K562 (cell line): Measurements from ENCODE around the gene UNC93B1. TPM values are rescaled to one million over a fixed set of nuclear protein-coding genes. Genes with fewer than 3 reads are reported as not detected.

Experiments used
- ATAC-seq: fragments of 200-7000 bp; cut with Tn5 transposase; 3 replicates; pipeline ENCODE4 v1.9.1; 2020; ENCODE audit warnings: moderate library complexity
- BruUV-seq: library from RNA; stranded (reverse); fragments of 400-500 nt; replicated peaks from 2 replicates; lab custom pipeline; 2021; lab: Mats Ljungman, UMichigan
- CTCF ChIA-PET: fragments of 300-600 bp; formaldehyde crosslinking; extraction: SDS; loops from one replicate; lab custom pipeline; 2021; ENCODE audit warnings: low intra/inter-chr PET ratio; lab: Yijun Ruan, JAX
- POLR2A ChIA-PET: fragments of 300-600, 350-650 bp; sonication (Branson Sonifier 250); formaldehyde crosslinking; extraction: SDS; loops from one replicate; lab custom pipeline; 2021; ENCODE audit warnings: antibody characterized with exemption, inconsistent platforms; lab: Yijun Ruan, JAX
- DNase-seq, 4 experiments: peaks; one replicate each; pipeline versions ENCODE4 v3.0.0 to v3.0.0-alpha.2; 2011 to 2018; ENCODE audit warnings: low spot score in 3 of 4, mixed read lengths in 3 of 4; ENCODE audit errors: extremely low read depth in 1 of 4
- FAIRE-seq: peaks from 2 replicates; lab custom pipeline; 2011; peaks lifted over from hg19 to GRCh38; lab: Jason Lieb, UNC
- H2AFZ ChIP-seq: 2 replicates; pipeline ENCODE4 v1.6.0; 2011; ENCODE audit warnings: low read depth, low read length, control low read depth, inconsistent platforms
- H3K27ac ChIP-seq: fragments of 200-600 bp; 3 replicates; pipeline ENCODE4 v1.8.0; 2011; ENCODE audit warnings: low read depth, mild to moderate bottlenecking, control low read depth, inconsistent platforms, low read length, moderate library complexity, mixed read lengths; ENCODE audit errors: extremely low read depth
- H3K27me3 ChIP-seq, 2 experiments: fragments of 300-600 bp in 1 of 2; 2 replicates in 1 of 2; 3 replicates in 1 of 2; pipeline versions ENCODE4 v1.6.0 to v1.8.0; 2011; ENCODE audit warnings: inconsistent platforms in 2 of 2, low read length in 2 of 2, mild to moderate bottlenecking in 1 of 2, mixed read lengths in 1 of 2, moderate library complexity in 1 of 2; ENCODE audit not compliant: control insufficient read depth in 2 of 2, insufficient read depth in 2 of 2
- H3K36me3 ChIP-seq: fragments of 300-600 bp; 3 replicates; pipeline ENCODE4 v1.8.0; 2011; ENCODE audit warnings: mild to moderate bottlenecking, low read length, inconsistent platforms; ENCODE audit not compliant: control insufficient read depth, insufficient read depth
- H3K4me1 ChIP-seq, 2 experiments: fragments of 200-600 bp in 1 of 2; replicated peaks in 1 of 2; 2 replicates in 1 of 2; 3 replicates in 1 of 2; pipeline versions ENCODE4 v1.5.1 to v1.8.0; 2011; ENCODE audit warnings: inconsistent platforms in 2 of 2, low read length in 2 of 2, mild to moderate bottlenecking in 1 of 2, mixed read lengths in 1 of 2, moderate library complexity in 1 of 2; ENCODE audit not compliant: control insufficient read depth in 2 of 2, insufficient read depth in 2 of 2
- H3K4me2 ChIP-seq: 2 replicates; pipeline ENCODE4 v1.6.1; 2011; ENCODE audit warnings: low read length, control low read depth, inconsistent platforms, mixed read lengths; ENCODE audit not compliant: insufficient read depth
- H3K4me3 ChIP-seq: fragments of 200-600 bp; sonication (generic), shearing (Covaris generic); 2 replicates; pipeline ENCODE4 v1.5.1; 2016; ENCODE audit warnings: control low read depth, inconsistent platforms
- H3K79me2 ChIP-seq: fragments of 200-600 bp; 3 replicates; pipeline ENCODE4 v1.8.0; 2011; ENCODE audit warnings: low read length, inconsistent platforms; ENCODE audit not compliant: control insufficient read depth, insufficient read depth
- H3K9ac ChIP-seq, 2 experiments: 2 replicates each; pipeline versions ENCODE4 v1.6.0 to v1.6.1; 2011; ENCODE audit warnings: low read depth in 2 of 2, low read length in 2 of 2, control low read depth in 1 of 2, inconsistent platforms in 1 of 2, mild to moderate bottlenecking in 1 of 2, mixed read lengths in 1 of 2; ENCODE audit not compliant: insufficient read depth in 1 of 2
- H3K9me1 ChIP-seq: one replicate; pipeline ENCODE4 v1.6.0; 2011; ENCODE audit warnings: inconsistent platforms, mild to moderate bottlenecking, low read length, moderate library complexity; ENCODE audit not compliant: control insufficient read depth, insufficient read depth
- H3K9me3 ChIP-seq: replicated peaks from 2 replicates; pipeline ENCODE4 v1.5.1; 2011; ENCODE audit warnings: low read depth, low read length, inconsistent platforms; ENCODE audit not compliant: control insufficient read depth, insufficient read depth
- H4K20me1 ChIP-seq: replicated peaks from 2 replicates; pipeline ENCODE4 v1.6.1; 2011; ENCODE audit warnings: low read length, inconsistent platforms, mixed read lengths; ENCODE audit not compliant: control insufficient read depth, insufficient read depth
- DNMT1 ChIP-seq: fragments of 450-650 bp; IDR thresholded peaks from 2 replicates; pipeline ENCODE4 v1.6.1; 2016; ENCODE audit warnings: antibody characterized with exemption, mild to moderate bottlenecking
- EZH2 ChIP-seq: IDR thresholded peaks from 2 replicates; pipeline ENCODE4 v1.6.1; 2012; ENCODE audit warnings: low read depth, mild to moderate bottlenecking, inconsistent platforms, low read length, borderline replicate concordance
- GTF2E2 ChIP-seq: fragments of 200-800 bp; sonication (Bioruptor generic); IDR thresholded peaks from 2 replicates; pipeline ENCODE4 v1.6.1; 2016; ENCODE audit warnings: missing genetic modification characterization, missing compliant biosample characterization
- LCOR ChIP-seq: sonication (generic); formaldehyde crosslinking; IDR thresholded peaks from 2 replicates; pipeline ENCODE4 v1.8.0; 2022; ENCODE audit warnings: mild to moderate bottlenecking, missing genetic modification reagents
- NR2C1 ChIP-seq, 2 experiments: fragments of 450-650 bp; IDR thresholded peaks; 2 replicates each; pipeline ENCODE4 v1.6.1; 2017; ENCODE audit warnings: mild to moderate bottlenecking in 2 of 2, antibody characterized with exemption in 1 of 2, inconsistent platforms in 1 of 2, missing compliant biosample characterization in 1 of 2, missing genetic modification characterization in 1 of 2
- TAF15 ChIP-seq: fragments of 200-400 bp; formaldehyde crosslinking; IDR thresholded peaks from 2 replicates; pipeline ENCODE4 v1.6.1; 2017; ENCODE audit warnings: mild to moderate bottlenecking, low read depth, low read length, moderate library complexity
- ZKSCAN1 ChIP-seq: fragments of 150-350 bp; IDR thresholded peaks from 2 replicates; pipeline ENCODE4 v1.6.1; 2016; ENCODE audit warnings: low read depth, low read length
- ZNF668 ChIP-seq: fragments of 250-450 bp; sonication (Bioruptor Pico); IDR thresholded peaks from 2 replicates; pipeline ENCODE4 v1.8.0; 2022; ENCODE audit warnings: mild to moderate bottlenecking, inconsistent platforms
- ZNF79 ChIP-seq: fragments of 250-450 bp; sonication (Bioruptor Pico); IDR thresholded peaks from 2 replicates; pipeline ENCODE4 v1.4.0; 2020; ENCODE audit warnings: low read depth, mild to moderate bottlenecking, moderate library complexity
- WGBS: fragments of 100-300 bp; shearing (Covaris generic); methylation state at CpG from one replicate; pipeline ENCODE4 v1.1.6; 2016; ENCODE audit warnings: low coverage, mixed read lengths; ENCODE audit not compliant: insufficient coverage; ENCODE audit errors: missing lambda C conversion rate; 5-methylcytosine and 5-hydroxymethylcytosine counted together
- in situ Hi-C: fragments of 300-500 bp; cut with MboI; formaldehyde crosslinking; loops from 4 replicates; pipeline ENCODE4 v1.15.0; 2018; ENCODE audit warnings: inconsistent platforms, mixed read lengths
- intact Hi-C: fragments of 100-400 bp; cut with micrococcal nuclease; formaldehyde crosslinking; loops from 2 replicates; pipeline ENCODE4 v1.14.2; 2022
- polyA plus RNA-seq, 8 experiments: library from polyadenylated mRNA; depleted of rRNA in 4 of 8; stranded (reverse) in 5 of 8; unstranded in 3 of 8; fragments of >200 nt; fragmentation: Nextera tagmentation in 2 of 8; fragmentation: Illumina TruSeq in 1 of 8; extraction: Ambion mirVana in 2 of 8; extraction: Trizol in 1 of 8; gene quantifications; 2 replicates each; pipeline versions ENCODE4 v1.2.1 to v1.2.3, GENCODE V29; 2011 to 2014; ENCODE audit warnings: inconsistent platforms in 1 of 8, missing spikeins in 1 of 8
- total RNA-seq, 7 experiments: library from RNA; depleted of rRNA in 6 of 7; stranded (reverse); fragments of >200 nt in 6 of 7; fragmentation: Illumina TruSeq in 2 of 7; extraction: Trizol in 2 of 7; gene quantifications; 2 replicates each; pipeline versions ENCODE4 v1.2.1 to v1.2.3, GENCODE V29; 2011 to 2021; ENCODE audit warnings: low replicate concordance in 1 of 7
- TF ChIP-seq, protein P1 (sequence below), 2 experiments: fragments of 200-800 bp in 1 of 2; sonication (Bioruptor generic) in 1 of 2; sonication (generic) in 1 of 2; formaldehyde crosslinking in 1 of 2; IDR thresholded peaks in 1 of 2; conservative IDR thresholded peaks in 1 of 2; 2 replicates each; pipeline versions ENCODE4 v1.5.0 to v1.6.1; 2016 to 2020; ENCODE audit warnings: missing compliant biosample characterization in 1 of 2, missing genetic modification characterization in 1 of 2, missing genetic modification reagents in 1 of 2
- TF ChIP-seq, protein P2 (sequence below): fragments of 450-650 bp; IDR thresholded peaks from 2 replicates; pipeline ENCODE4 v1.6.1; 2017; ENCODE audit warnings: mild to moderate bottlenecking, moderate library complexity
- TF ChIP-seq, protein P3 (sequence below): sonication (generic); formaldehyde crosslinking; IDR thresholded peaks from 2 replicates; pipeline ENCODE4 v1.9.0; 2022; ENCODE audit warnings: mild to moderate bottlenecking, missing genetic modification reagents

Gene UNC93B1
- total and polyA plus RNA-seq, 9 of the 15 experiments (the other 6 are each of a cell fraction or from before 2014, with no cell fraction given): 0.10 to 13.6 (median 6.5) TPM

DNA sequence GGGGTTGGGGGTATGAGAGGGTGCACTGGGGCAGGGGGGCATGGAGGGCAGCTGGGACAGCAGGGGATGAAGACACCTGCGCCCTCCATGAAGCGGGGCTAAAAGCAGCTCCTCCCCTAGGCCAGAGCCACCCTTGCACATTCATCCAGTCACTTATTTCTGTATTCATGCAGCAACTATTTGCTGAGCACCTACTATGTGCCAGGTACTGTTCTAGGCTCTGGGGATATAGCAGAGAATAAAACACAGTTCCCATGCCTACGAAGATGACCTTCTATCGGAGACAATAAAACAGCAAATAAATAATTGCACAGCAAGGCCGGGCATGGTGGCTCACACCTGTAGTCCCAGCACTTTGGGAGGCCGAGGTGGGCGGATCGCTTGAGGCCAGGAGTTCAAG is 11.6 kb upstream of the UNC93B1 start:
- no peak for TF ChIP-seq ZNF668 (CRISPR knock-in tag)
- peak; percentile 95 for TF ChIP-seq ZKSCAN1
- TF ChIP-seq, all 486 proteins: peak for 1
- H3K4me3 ChIP-seq: no peak overlapping the region
- H3K27ac ChIP-seq: no peak overlapping the region
- DNase-seq (no peak), ATAC-seq (no peak), FAIRE-seq (no peak)
- no peaks in the 10 kb centered on the region for H3K27me3 ChIP-seq
- H3K9ac ChIP-seq: no peak overlapping the region
- H4K20me1 ChIP-seq: peaks cover 3% of the 10 kb centered on the region; the same call in 1 of the 2 replicates
- H3K4me2 ChIP-seq: no peak overlapping the region
- no peaks in the 10 kb centered on the region for H3K9me1 ChIP-seq
- ChIA-PET POLR2A (interaction anchor here (0.7 kb wide), 1 partner anchor 18 kb away, joined by 3 read pairs; no protein-coding TSS in a partner anchor), CTCF (no interaction called here)
- peaks cover 5 to 68% of the 10 kb centered on the region in 2 experiments for H3K4me1 ChIP-seq
- no peaks in the 10 kb centered on the region for H3K36me3 ChIP-seq
- 60% methylated on average over 8 of the region's 8 CpGs for WGBS
- H3K9me3 ChIP-seq: no peaks in the 10 kb centered on the region
- no peaks in the 10 kb centered on the region for H3K79me2 ChIP-seq
- no peak overlapping the region for H2AFZ ChIP-seq
- no TSS peak for BruUV-seq
- in situ Hi-C loops: no loop called here
- intact Hi-C loops: no loop called here

DNA sequence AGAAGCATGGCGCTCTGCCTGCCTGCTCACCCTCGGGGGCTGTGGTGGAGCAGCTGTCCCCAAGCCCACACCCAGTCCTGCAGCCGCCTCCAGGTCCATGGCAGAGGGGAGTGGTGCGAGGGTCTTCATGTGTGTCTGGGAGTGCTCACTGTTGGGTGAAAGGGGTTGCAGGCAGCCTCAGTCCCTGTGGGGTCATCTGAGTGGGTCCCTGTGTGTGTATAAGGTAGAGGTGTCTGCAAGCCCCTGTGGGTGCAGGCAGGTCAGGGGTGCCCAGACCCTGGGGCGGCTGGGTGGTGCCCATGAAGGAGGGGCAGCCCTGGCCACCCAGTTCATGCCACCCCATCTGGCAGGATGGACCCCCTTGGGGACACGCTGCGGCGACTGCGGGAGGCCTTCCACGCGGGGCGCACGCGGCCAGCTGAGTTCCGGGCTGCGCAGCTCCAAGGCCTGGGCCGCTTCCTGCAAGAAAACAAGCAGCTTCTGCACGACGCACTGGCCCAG is 11.1 kb upstream of the UNC93B1 start:
- CTCF ChIA-PET: no interaction called here
- no peaks in the 10 kb centered on the region for H3K9me3 ChIP-seq
- H3K27me3 ChIP-seq: no peaks in the 10 kb centered on the region
- H2AFZ ChIP-seq: no peak overlapping the region
- in situ Hi-C loops (no loop called here), intact Hi-C loops (no loop called here)
- no peak overlapping the region for H3K27ac ChIP-seq
- no peaks in the 10 kb centered on the region for H3K36me3 ChIP-seq
- POLR2A ChIA-PET: interaction anchor here (0.6 to 0.7 kb wide), 2 partner anchors 15 to 18 kb away, joined by 3 read pairs; partner anchors contain the start of gene NDUFS8
- BruUV-seq: no TSS peak
- H3K79me2 ChIP-seq: no peaks in the 10 kb centered on the region
- WGBS: 64% methylated on average over 14 of the region's 19 CpGs
- DNase-seq (no peak), ATAC-seq (no peak), FAIRE-seq (no peak)
- peaks cover 10 to 69% of the 10 kb centered on the region in 2 experiments for H3K4me1 ChIP-seq
- H3K4me3 ChIP-seq: no peak overlapping the region
- H4K20me1 ChIP-seq: peaks cover 3% of the 10 kb centered on the region; the same call in 1 of the 2 replicates
- no peak overlapping the region for H3K4me2 ChIP-seq
- H3K9ac ChIP-seq: no peak overlapping the region; a peak in 1 of 4 replicates
- no peaks in the 10 kb centered on the region for H3K9me1 ChIP-seq
- TF ChIP-seq LCOR (CRISPR knock-in tag): no peak
- no peak for TF ChIP-seq ZNF79
- no peak for TF ChIP-seq GTF2E2
- no peak for TF ChIP-seq TAF15
- TF ChIP-seq, protein P1, sequence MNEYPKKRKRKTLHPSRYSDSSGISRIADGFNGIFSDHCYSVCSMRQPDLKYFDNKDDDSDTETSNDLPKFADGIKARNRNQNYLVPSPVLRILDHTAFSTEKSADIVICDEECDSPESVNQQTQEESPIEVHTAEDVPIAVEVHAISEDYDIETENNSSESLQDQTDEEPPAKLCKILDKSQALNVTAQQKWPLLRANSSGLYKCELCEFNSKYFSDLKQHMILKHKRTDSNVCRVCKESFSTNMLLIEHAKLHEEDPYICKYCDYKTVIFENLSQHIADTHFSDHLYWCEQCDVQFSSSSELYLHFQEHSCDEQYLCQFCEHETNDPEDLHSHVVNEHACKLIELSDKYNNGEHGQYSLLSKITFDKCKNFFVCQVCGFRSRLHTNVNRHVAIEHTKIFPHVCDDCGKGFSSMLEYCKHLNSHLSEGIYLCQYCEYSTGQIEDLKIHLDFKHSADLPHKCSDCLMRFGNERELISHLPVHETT (CRISPR knock-in tag; conservative IDR thresholded peaks at IDR 0.05 in 1 of 2, IDR thresholded peaks at IDR 0.05 in 1 of 2): no peak
- no peak for TF ChIP-seq EZH2
- no peak for TF ChIP-seq NR2C1 (IDR thresholded peaks at IDR 0.05)
- TF ChIP-seq NR2C1 (tag; IDR thresholded peaks at IDR 0.05): no peak
- TF ChIP-seq, protein P2, sequence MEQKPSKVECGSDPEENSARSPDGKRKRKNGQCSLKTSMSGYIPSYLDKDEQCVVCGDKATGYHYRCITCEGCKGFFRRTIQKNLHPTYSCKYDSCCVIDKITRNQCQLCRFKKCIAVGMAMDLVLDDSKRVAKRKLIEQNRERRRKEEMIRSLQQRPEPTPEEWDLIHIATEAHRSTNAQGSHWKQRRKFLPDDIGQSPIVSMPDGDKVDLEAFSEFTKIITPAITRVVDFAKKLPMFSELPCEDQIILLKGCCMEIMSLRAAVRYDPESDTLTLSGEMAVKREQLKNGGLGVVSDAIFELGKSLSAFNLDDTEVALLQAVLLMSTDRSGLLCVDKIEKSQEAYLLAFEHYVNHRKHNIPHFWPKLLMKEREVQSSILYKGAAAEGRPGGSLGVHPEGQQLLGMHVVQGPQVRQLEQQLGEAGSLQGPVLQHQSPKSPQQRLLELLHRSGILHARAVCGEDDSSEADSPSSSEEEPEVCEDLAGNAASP: no peak
- TF ChIP-seq DNMT1: no peak
- TF ChIP-seq, protein P3, sequence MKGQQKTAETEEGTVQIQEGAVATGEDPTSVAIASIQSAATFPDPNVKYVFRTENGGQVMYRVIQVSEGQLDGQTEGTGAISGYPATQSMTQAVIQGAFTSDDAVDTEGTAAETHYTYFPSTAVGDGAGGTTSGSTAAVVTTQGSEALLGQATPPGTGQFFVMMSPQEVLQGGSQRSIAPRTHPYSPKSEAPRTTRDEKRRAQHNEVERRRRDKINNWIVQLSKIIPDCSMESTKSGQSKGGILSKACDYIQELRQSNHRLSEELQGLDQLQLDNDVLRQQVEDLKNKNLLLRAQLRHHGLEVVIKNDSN: no peak
